ENCODE data around the gene MICU1. TPM values are rescaled to one million over a fixed set of nuclear protein-coding genes. Genes with fewer than 3 reads are reported as not detected.
A peak's percentile ranks its signal among the peaks of the same experiment; 100 is the strongest.

MICU1 gene
- total and polyA plus RNA-seq, 10 of the 15 experiments (the other 5 are each of a cell fraction or from before 2014, with no cell fraction given), result 18.2 to 36.4 (median 22.2) TPM

DNA sequence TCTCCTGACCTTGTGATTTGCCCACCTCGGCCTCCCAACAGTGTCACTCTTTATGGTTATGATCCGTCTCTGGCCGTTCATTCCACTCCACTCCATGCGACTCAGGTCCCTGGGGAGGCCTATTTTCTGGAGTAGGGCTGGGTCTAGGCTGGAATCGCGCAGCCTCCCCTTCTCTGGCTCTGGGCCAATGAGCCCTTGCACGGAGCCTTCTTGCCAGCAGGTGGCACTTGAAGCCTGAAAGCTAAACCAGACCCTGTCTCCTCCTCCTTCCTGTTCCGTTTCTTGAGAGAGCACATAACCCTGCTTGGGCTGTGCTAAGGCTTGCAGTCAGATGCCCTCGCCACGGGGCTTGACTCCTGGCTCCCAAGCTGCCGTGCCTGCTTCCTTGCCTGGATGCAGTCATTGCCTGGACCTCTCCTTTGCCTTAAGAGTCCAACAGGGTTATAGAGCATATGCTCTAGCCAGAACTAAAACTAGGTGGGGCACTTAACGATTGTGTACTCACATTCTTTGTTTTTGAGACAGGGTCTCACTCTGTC, 261.6 kb downstream of the MICU1 start:
- DNase-seq (ENCODE audit: low read depth, low spot score), result peak; percentile 59
- BruUV-seq (replicated peaks), result no TSS peak
- no peaks in the 10 kb centered on the region for H3K36me3 ChIP-seq (ENCODE audit: control insufficient read depth in 2 of 2, insufficient read depth in 2 of 2, low read length in 1 of 2)
- no peaks in the 10 kb centered on the region for H3K9me3 ChIP-seq (replicated peaks; ENCODE audit: control insufficient read depth, insufficient read depth, low read length)
- H3K9ac ChIP-seq (ENCODE audit: control insufficient read depth, insufficient read depth, low read length), result no peak overlapping the region
- intact Hi-C loops (cut with micrococcal nuclease; ENCODE audit: unreplicated experiment) (loop anchor here (1.0 to 2.0 kb wide), 5 partner anchors 204 to 696 kb away; partner anchors contain the start of gene MCU), in situ Hi-C loops (cut with MboI) (loop anchor here (5.0 to 10.0 kb wide), 4 partner anchors 203 to 800 kb away; partner anchors contain the start of genes ECD and FAM149B1)
- 11% methylated on average over 12 of the region's 12 CpGs for WGBS (ENCODE audit: insufficient coverage, insufficient replicate concordance, low lambda C conversion rate, missing lambda C conversion rate)
- ATAC-seq, result peak; percentile 100
- CTCF ChIA-PET, result interaction anchor here (0.6 to 4.2 kb wide), 33 partner anchors 9 to 716 kb away, joined by 3 to 72 read pairs (median 4); partner anchors contain the start of genes DNAJB12 and MCU
- no peaks in the 10 kb centered on the region for H3K27me3 ChIP-seq (replicated peaks in 1 of 2; ENCODE audit: control insufficient read depth in 2 of 2, insufficient read depth in 2 of 2, low read length in 1 of 2)
- H4K20me1 ChIP-seq (ENCODE audit: control insufficient read depth, insufficient read depth), result no peaks in the 10 kb centered on the region
- no peaks in the 10 kb centered on the region for H3K79me2 ChIP-seq (ENCODE audit: control insufficient read depth, insufficient read depth, low read length)
- H3K27ac ChIP-seq (ENCODE audit: control insufficient read depth, insufficient read depth), result 0 out of 2 replicates have a peak overlapping the region, but pooled peaks have one; percentile 29
- FAIRE-seq, result peak; percentile 99
- peak overlapping the region; percentile 82 for H3K4me2 ChIP-seq (ENCODE audit: control insufficient read depth, insufficient read depth)
- SMC1A ChIA-PET (ENCODE audit: uncharacterized antibody, unreplicated experiment), result interaction anchor here (0.6 to 3.5 kb wide), 21 partner anchors 9 to 584 kb away, joined by 3 to 69 read pairs (median 4); partner anchors contain the start of genes DNAJB12 and MCU
- H3K4me3 ChIP-seq, result no peak overlapping the region
- peaks cover 3% of the 10 kb centered on the region for H3K4me1 ChIP-seq (ENCODE audit: control insufficient read depth, insufficient read depth, low read length)
- RAD21 ChIA-PET (ENCODE audit: unreplicated experiment), result interaction anchor here (0.6 to 4.4 kb wide), 9 partner anchors 260 to 731 kb away, joined by 3 to 32 read pairs (median 3); partner anchors contain the start of gene MCU
- POLR2A ChIA-PET, result interaction anchor here (1.8 kb wide), 1 partner anchor 469 kb away, joined by 7 read pairs; no protein-coding TSS in a partner anchor
- peak overlapping the region; percentile 91 for H2AFZ ChIP-seq (ENCODE audit: control insufficient read depth, low read depth, low read length)
- TF ChIP-seq BACH1 (IDR thresholded peaks at IDR 0.05; ENCODE audit: borderline replicate concordance) (no peak), MXI1 (IDR thresholded peaks at IDR 0.05; ENCODE audit: low read depth, low read length) (peak; percentile 68), RB1 (IDR thresholded peaks at IDR 0.05; ENCODE audit: borderline replicate concordance) (peak; percentile 87; the same call in 1 of the 2 replicates), IRF4 (IDR thresholded peaks at IDR 0.05; ENCODE audit: low read depth, low read length) (peak; percentile 70), FOXK2 (IDR thresholded peaks at IDR 0.05) (no peak), KLF5 (IDR thresholded peaks at IDR 0.05; ENCODE audit: partially characterized antibody) (no peak), PAX5 (IDR thresholded peaks at IDR 0.05; ENCODE audit: borderline replicate concordance, low read depth, low read length) (peak; percentile 56; the same call in 1 of the 2 replicates), WRNIP1 (IDR thresholded peaks at IDR 0.05; ENCODE audit: borderline replicate concordance, low read depth, low read length) (peak; percentile 93; the same call in 1 of the 2 replicates), POLR2AphosphoS5 (IDR thresholded peaks at IDR 0.05; ENCODE audit: low read length) (peak; percentile 79), NR2F1 (conservative IDR thresholded peaks at IDR 0.05) (0 out of 2 replicates have a peak, but pooled peaks have one; percentile 23)
- TF ChIP-seq, protein P1, sequence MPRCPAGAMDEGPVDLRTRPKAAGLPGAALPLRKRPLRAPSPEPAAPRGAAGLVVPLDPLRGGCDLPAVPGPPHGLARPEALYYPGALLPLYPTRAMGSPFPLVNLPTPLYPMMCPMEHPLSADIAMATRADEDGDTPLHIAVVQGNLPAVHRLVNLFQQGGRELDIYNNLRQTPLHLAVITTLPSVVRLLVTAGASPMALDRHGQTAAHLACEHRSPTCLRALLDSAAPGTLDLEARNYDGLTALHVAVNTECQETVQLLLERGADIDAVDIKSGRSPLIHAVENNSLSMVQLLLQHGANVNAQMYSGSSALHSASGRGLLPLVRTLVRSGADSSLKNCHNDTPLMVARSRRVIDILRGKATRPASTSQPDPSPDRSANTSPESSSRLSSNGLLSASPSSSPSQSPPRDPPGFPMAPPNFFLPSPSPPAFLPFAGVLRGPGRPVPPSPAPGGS (IDR thresholded peaks at IDR 0.05; ENCODE audit: borderline replicate concordance, insufficient read depth, low read depth, low read length, poor library complexity, severe bottlenecking), result no peak
- TF ChIP-seq, protein P2, sequence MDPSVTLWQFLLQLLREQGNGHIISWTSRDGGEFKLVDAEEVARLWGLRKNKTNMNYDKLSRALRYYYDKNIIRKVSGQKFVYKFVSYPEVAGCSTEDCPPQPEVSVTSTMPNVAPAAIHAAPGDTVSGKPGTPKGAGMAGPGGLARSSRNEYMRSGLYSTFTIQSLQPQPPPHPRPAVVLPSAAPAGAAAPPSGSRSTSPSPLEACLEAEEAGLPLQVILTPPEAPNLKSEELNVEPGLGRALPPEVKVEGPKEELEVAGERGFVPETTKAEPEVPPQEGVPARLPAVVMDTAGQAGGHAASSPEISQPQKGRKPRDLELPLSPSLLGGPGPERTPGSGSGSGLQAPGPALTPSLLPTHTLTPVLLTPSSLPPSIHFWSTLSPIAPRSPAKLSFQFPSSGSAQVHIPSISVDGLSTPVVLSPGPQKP (IDR thresholded peaks at IDR 0.05; ENCODE audit: low read depth, low read length), result peak; percentile 71
- TF ChIP-seq, protein P3, sequence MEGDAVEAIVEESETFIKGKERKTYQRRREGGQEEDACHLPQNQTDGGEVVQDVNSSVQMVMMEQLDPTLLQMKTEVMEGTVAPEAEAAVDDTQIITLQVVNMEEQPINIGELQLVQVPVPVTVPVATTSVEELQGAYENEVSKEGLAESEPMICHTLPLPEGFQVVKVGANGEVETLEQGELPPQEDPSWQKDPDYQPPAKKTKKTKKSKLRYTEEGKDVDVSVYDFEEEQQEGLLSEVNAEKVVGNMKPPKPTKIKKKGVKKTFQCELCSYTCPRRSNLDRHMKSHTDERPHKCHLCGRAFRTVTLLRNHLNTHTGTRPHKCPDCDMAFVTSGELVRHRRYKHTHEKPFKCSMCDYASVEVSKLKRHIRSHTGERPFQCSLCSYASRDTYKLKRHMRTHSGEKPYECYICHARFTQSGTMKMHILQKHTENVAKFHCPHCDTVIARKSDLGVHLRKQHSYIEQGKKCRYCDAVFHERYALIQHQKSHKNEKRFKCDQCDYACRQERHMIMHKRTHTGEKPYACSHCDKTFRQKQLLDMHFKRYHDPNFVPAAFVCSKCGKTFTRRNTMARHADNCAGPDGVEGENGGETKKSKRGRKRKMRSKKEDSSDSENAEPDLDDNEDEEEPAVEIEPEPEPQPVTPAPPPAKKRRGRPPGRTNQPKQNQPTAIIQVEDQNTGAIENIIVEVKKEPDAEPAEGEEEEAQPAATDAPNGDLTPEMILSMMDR (IDR thresholded peaks at IDR 0.05 in 2 of 3, conservative IDR thresholded peaks at IDR 0.05 in 1 of 3; ENCODE audit: control insufficient read depth in 2 of 3, extremely low read depth in 1 of 3, insufficient read depth in 1 of 3, low read depth in 3 of 3, low read length in 3 of 3), result peak; percentile 94 to 96 (median 94)
- TF ChIP-seq, protein P4, sequence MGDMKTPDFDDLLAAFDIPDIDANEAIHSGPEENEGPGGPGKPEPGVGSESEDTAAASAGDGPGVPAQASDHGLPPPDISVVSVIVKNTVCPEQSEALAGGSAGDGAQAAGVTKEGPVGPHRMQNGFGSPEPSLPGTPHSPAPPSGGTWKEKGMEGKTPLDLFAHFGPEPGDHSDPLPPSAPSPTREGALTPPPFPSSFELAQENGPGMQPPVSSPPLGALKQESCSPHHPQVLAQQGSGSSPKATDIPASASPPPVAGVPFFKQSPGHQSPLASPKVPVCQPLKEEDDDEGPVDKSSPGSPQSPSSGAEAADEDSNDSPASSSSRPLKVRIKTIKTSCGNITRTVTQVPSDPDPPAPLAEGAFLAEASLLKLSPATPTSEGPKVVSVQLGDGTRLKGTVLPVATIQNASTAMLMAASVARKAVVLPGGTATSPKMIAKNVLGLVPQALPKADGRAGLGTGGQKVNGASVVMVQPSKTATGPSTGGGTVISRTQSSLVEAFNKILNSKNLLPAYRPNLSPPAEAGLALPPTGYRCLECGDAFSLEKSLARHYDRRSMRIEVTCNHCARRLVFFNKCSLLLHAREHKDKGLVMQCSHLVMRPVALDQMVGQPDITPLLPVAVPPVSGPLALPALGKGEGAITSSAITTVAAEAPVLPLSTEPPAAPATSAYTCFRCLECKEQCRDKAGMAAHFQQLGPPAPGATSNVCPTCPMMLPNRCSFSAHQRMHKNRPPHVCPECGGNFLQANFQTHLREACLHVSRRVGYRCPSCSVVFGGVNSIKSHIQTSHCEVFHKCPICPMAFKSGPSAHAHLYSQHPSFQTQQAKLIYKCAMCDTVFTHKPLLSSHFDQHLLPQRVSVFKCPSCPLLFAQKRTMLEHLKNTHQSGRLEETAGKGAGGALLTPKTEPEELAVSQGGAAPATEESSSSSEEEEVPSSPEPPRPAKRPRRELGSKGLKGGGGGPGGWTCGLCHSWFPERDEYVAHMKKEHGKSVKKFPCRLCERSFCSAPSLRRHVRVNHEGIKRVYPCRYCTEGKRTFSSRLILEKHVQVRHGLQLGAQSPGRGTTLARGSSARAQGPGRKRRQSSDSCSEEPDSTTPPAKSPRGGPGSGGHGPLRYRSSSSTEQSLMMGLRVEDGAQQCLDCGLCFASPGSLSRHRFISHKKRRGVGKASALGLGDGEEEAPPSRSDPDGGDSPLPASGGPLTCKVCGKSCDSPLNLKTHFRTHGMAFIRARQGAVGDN (IDR thresholded peaks at IDR 0.05), result peak; percentile 54; the same call in 1 of the 2 replicates

Measured in GM12878 (cell line).